ENCODE results near the gene STPG1. TPM values are rescaled to one million over a fixed set of nuclear protein-coding genes. Genes with fewer than 3 reads are reported as not detected.

STPG1 gene
- total RNA-seq, 2 donors from 2014 or later: 2.0 to 3.6 TPM

DNA sequence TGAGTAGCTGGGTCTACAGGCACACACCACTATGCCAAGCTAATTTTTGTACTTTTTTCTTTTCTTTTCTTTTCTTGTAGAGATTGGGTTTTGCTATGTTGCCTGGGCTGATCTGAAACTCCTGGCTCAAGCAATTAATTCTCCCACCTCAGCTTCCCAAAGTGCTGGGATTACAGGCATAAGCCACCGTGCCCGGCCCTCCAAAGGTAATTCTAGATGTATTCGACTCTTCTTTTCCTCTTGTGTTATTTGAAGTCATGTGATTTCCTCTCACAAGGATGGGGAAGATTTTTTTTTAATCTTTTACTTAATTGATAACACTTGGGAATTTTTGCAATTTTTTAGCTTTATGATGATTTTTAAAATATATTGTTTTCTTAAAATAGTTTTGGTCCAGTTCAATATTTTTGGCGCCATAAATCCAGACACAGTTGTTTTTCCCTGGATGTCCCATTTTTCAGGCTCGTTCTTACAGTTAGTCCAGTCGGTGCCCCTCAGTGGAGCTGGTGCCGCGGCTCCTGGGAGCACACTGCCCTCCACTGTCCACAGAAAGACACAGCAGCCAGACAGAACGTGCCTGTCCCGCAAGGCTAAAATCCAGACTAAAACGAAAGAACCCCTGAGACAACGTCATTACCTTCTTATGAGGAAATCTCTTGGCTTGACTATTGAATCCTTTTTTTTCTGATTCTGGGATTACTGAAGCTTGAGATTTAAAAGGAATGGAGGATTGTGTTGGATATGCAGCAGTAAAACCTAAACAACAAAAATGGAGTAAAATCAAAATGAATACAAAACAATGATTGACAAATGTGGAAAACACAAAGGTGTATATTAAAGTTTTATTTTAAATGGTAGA is 22.4 kb downstream of the STPG1 start:
- TF ChIP-seq, protein P1, sequence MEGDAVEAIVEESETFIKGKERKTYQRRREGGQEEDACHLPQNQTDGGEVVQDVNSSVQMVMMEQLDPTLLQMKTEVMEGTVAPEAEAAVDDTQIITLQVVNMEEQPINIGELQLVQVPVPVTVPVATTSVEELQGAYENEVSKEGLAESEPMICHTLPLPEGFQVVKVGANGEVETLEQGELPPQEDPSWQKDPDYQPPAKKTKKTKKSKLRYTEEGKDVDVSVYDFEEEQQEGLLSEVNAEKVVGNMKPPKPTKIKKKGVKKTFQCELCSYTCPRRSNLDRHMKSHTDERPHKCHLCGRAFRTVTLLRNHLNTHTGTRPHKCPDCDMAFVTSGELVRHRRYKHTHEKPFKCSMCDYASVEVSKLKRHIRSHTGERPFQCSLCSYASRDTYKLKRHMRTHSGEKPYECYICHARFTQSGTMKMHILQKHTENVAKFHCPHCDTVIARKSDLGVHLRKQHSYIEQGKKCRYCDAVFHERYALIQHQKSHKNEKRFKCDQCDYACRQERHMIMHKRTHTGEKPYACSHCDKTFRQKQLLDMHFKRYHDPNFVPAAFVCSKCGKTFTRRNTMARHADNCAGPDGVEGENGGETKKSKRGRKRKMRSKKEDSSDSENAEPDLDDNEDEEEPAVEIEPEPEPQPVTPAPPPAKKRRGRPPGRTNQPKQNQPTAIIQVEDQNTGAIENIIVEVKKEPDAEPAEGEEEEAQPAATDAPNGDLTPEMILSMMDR (IDR thresholded peaks at IDR 0.05): peak; percentile 90 to 94
- Histone ChIP-seq H3K4me1 (peaks cover 0 to 16% of the 10 kb centered on the region in 2 donors), H3K9me3 (no peaks in the 10 kb centered on the region), H3K27me3 (no peaks in the 10 kb centered on the region), H3K36me3 (no peaks in the 10 kb centered on the region), H3K27ac (peak overlapping the region; percentile 75 to 78), H3K4me3 (peak overlapping the region in 1 of 2 donors; percentile 20)
- DNase-seq (ENCODE audit: low spot score): peak; percentile 94

DNA sequence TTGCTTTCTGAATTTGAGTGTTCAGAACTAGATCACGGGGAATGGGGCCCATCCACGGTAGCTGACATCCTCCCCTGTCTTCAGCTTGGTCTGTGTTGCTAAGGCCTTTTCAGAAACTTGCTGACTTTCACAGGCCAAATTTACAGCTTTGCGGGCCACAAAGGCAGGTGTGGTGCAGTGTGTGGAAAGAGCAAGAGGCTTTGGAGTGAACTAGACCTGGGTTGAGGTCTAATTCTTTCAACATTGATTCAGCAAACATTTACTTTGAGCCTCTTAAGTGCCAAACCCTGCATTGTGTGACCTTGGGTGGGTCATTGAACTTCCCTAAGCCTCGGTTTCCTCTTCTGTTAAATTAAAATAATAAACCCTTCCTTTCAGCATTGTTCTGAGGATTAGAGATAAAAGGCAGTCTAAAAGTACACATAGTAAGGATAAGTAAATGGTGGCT is 24.3 kb downstream of the STPG1 start:
- H3K4me3 ChIP-seq: no peak overlapping the region
- peaks cover 0 to 16% of the 10 kb centered on the region in 2 donors for H3K4me1 ChIP-seq
- TF ChIP-seq, protein P1 (IDR thresholded peaks at IDR 0.05): no peak
- H3K27me3 ChIP-seq: no peaks in the 10 kb centered on the region
- no peaks in the 10 kb centered on the region for H3K36me3 ChIP-seq
- DNase-seq (ENCODE audit: low spot score): peak; percentile 40
- no peaks in the 10 kb centered on the region for H3K9me3 ChIP-seq
- no peak overlapping the region for H3K27ac ChIP-seq

- H3K9me3 ChIP-seq: no peaks in the 10 kb centered on the region
- H3K4me3 ChIP-seq: no peak overlapping the region
- DNase-seq (ENCODE audit: low spot score): peak; percentile 38
- H3K27me3 ChIP-seq: no peaks in the 10 kb centered on the region
- no peak overlapping the region for H3K27ac ChIP-seq
- peaks cover 0 to 16% of the 10 kb centered on the region in 2 donors for H3K4me1 ChIP-seq
- TF ChIP-seq, protein P1 (IDR thresholded peaks at IDR 0.05): no peak
- no peaks in the 10 kb centered on the region for H3K36me3 ChIP-seq
These were observed 25.2 kb downstream of the STPG1 start for GRCh38 chr1:24388331-24388885.

- TF ChIP-seq, protein P1 (IDR thresholded peaks at IDR 0.05): no peak
These were observed 25.9 kb downstream of the STPG1 start for GRCh38 chr1:24387636-24388175.

GRCh38 chr1:24386931-24387330 is 26.7 kb downstream of the STPG1 start:
- H3K9me3 ChIP-seq: no peaks in the 10 kb centered on the region
- peaks cover 0 to 10% of the 10 kb centered on the region in 2 donors for H3K4me1 ChIP-seq
- H3K36me3 ChIP-seq: no peaks in the 10 kb centered on the region
- no peaks in the 10 kb centered on the region for H3K27me3 ChIP-seq
- H3K27ac ChIP-seq: no peak overlapping the region
- no peak overlapping the region for H3K4me3 ChIP-seq
- TF ChIP-seq, protein P1 (IDR thresholded peaks at IDR 0.05): no peak
- DNase-seq (ENCODE audit: low spot score): peak; percentile 21

More at GRCh38 chr1:24387636-24388175, 25.9 kb downstream of the STPG1 start:
- peaks cover 0 to 16% of the 10 kb centered on the region in 2 donors for H3K4me1 ChIP-seq
- no peak overlapping the region for H3K4me3 ChIP-seq
- DNase-seq (ENCODE audit: low spot score): no peak
- H3K27me3 ChIP-seq: no peaks in the 10 kb centered on the region
- H3K27ac ChIP-seq: no peak overlapping the region
- no peaks in the 10 kb centered on the region for H3K36me3 ChIP-seq
- H3K9me3 ChIP-seq: no peaks in the 10 kb centered on the region

Measured in right atrium auricular region (tissue), 2 donors.